ENCODE data around the gene DTNA. TPM values are rescaled to one million over a fixed set of nuclear protein-coding genes. Genes with fewer than 3 reads are reported as not detected.

DTNA gene
- total and polyA plus RNA-seq, 2 of the 8 experiments (the other 6 are each of a cell fraction or from before 2014, with no cell fraction given): 30.2 to 32.7 TPM

DNA sequence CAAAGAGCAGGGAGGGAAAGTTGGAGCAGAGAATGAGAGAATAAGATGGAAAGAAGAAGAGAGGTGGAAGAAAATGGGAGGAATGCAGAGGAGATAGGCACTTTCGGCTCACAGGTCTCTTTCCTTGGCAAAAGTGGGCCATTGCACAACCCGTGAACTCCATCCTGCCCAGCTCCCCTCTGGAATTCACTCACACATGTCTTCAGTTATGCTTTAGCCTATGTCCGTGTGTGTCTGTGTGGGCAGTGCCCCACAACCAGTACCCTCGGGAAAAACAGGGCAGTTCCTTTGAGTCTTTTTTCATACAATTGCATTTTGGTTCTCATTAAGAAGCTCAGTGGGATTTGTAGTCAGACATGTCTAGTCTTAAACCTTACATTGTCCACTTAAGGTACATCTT lies 34.5 kb downstream of the DTNA start (continued):
- no peak for TF ChIP-seq FOSL1 (IDR thresholded peaks at IDR 0.05; ENCODE audit: insufficient read depth, low read depth, low read length)
- no peak for TF ChIP-seq HDAC2 (IDR thresholded peaks at IDR 0.05; ENCODE audit: borderline replicate concordance in 1 of 2, low read depth in 2 of 2, low read length in 2 of 2)
- TF ChIP-seq, protein P1, sequence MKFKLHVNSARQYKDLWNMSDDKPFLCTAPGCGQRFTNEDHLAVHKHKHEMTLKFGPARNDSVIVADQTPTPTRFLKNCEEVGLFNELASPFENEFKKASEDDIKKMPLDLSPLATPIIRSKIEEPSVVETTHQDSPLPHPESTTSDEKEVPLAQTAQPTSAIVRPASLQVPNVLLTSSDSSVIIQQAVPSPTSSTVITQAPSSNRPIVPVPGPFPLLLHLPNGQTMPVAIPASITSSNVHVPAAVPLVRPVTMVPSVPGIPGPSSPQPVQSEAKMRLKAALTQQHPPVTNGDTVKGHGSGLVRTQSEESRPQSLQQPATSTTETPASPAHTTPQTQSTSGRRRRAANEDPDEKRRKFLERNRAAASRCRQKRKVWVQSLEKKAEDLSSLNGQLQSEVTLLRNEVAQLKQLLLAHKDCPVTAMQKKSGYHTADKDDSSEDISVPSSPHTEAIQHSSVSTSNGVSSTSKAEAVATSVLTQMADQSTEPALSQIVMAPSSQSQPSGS (IDR thresholded peaks at IDR 0.05; ENCODE audit: low read length): no peak
- no peak for TF ChIP-seq CHD2 (IDR thresholded peaks at IDR 0.05; ENCODE audit: low read length)
- TF ChIP-seq, protein P2, sequence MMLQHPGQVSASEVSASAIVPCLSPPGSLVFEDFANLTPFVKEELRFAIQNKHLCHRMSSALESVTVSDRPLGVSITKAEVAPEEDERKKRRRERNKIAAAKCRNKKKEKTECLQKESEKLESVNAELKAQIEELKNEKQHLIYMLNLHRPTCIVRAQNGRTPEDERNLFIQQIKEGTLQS (IDR thresholded peaks at IDR 0.05; ENCODE audit: insufficient read depth, low read depth, low read length): no peak
- no peak for TF ChIP-seq CTBP2 (IDR thresholded peaks at IDR 0.05; ENCODE audit: borderline replicate concordance, insufficient read depth, insufficient read length, low read length)
- no peak for TF ChIP-seq ZNF274 (IDR thresholded peaks at IDR 0.05; ENCODE audit: borderline replicate concordance, extremely low read depth, low read length)
- no peak for TF ChIP-seq JUN (IDR thresholded peaks at IDR 0.05; ENCODE audit: low read depth, low read length)
